Kidney (tissue), 14 donors: ENCODE data around the gene EPHA1. TPM values are rescaled to one million over a fixed set of nuclear protein-coding genes. Genes with fewer than 3 reads are reported as not detected.

Experiments
- DNase-seq, 5 donors: peaks; one replicate each; pipeline ENCODE4 v3.0.0-alpha.2; 2013 to 2020
- FAIRE-seq: peaks from 2 replicates; lab custom pipeline; 2012; peaks lifted over from hg19 to GRCh38; lab: Jason Lieb, UNC
- H3K27ac ChIP-seq, 2 donors: one replicate each; pipeline ENCODE4 v1.7.0; 2013; ENCODE audit warnings: low read depth in 2 of 2, low read length in 2 of 2, inconsistent platforms in 1 of 2
- H3K27me3 ChIP-seq: one replicate; pipeline ENCODE4 v1.7.1; 2013; ENCODE audit warnings: low read length, inconsistent platforms; ENCODE audit not compliant: control insufficient read depth, insufficient read depth
- H3K36me3 ChIP-seq, 3 donors: one replicate each; pipeline versions ENCODE4 v1.7.0 to v1.7.1; 2013; ENCODE audit warnings: low read length in 3 of 3, control low read depth in 1 of 3, inconsistent platforms in 1 of 3; ENCODE audit not compliant: insufficient read depth in 3 of 3, control insufficient read depth in 2 of 3
- H3K4me1 ChIP-seq, 3 donors: one replicate each; pipeline versions ENCODE4 v1.7.0 to v1.7.1; 2013; ENCODE audit warnings: low read length in 3 of 3, inconsistent platforms in 1 of 3, low read depth in 1 of 3; ENCODE audit not compliant: control insufficient read depth in 2 of 3, insufficient read depth in 2 of 3
- H3K4me3 ChIP-seq, 3 donors: one replicate each; pipeline versions ENCODE4 v1.7.0 to v1.8.1; 2013; ENCODE audit warnings: low read length in 3 of 3, control low read depth in 1 of 3, inconsistent platforms in 1 of 3
- H3K9ac ChIP-seq, 3 donors: one replicate each; pipeline versions ENCODE4 v1.7.0 to v1.7.1; 2013; ENCODE audit warnings: low read length in 3 of 3, control low read depth in 1 of 3, inconsistent platforms in 1 of 3
- H3K9me3 ChIP-seq, 3 donors: one replicate each; pipeline versions ENCODE4 v1.7.0 to v1.7.1; 2013; ENCODE audit warnings: low read length in 3 of 3, control low read depth in 1 of 3, inconsistent platforms in 1 of 3; ENCODE audit not compliant: control insufficient read depth in 2 of 3, insufficient read depth in 1 of 3
- intact Hi-C: fragments of 100-400 bp; cut with DNase I; formaldehyde crosslinking; loops from one replicate; pipeline ENCODE4 v1.11.1; 2022
- polyA plus RNA-seq: library from polyadenylated mRNA; stranded (reverse); fragments of 350-450 nt; fragmentation: Illumina TruSeq; extraction: RNeasy Lipid Tissue Mini Kit (QIAGEN cat#74804); gene quantifications from one replicate; pipeline ENCODE4 v1.2.3, GENCODE V29; 2014; ENCODE audit warnings: low read depth, low replicate concordance; ENCODE audit not compliant: insufficient read depth
- total RNA-seq: library from RNA; stranded (reverse); fragmentation: NEBNext Ultra II Directional; extraction: Animal tissue kit (Norgen Biotek cat#: 25700); gene quantifications from one replicate; pipeline ENCODE4 v1.2.1, GENCODE V29; 2021
- TF ChIP-seq, protein P1 (sequence below): IDR thresholded peaks from 3 replicates; pipeline ENCODE4 v1.5.1; 2012; ENCODE audit warnings: mild to moderate bottlenecking, moderate library complexity, borderline replicate concordance; ENCODE audit not compliant: insufficient read depth; ENCODE audit errors: extremely low read depth
- donor health status: control.
- donor health status: control.
- donor health status: control.
- donor health status: control.
- donor health status: control.
- donor health status: DM: yes; HTN: yes; CAD: no.
- donor health status: Normal renal cell carcinoma (clear cell type).

Gene EPHA1
- total and polyA plus RNA-seq, 2 donors from 2014 or later = 6.9 to 22.3 TPM

DNA sequence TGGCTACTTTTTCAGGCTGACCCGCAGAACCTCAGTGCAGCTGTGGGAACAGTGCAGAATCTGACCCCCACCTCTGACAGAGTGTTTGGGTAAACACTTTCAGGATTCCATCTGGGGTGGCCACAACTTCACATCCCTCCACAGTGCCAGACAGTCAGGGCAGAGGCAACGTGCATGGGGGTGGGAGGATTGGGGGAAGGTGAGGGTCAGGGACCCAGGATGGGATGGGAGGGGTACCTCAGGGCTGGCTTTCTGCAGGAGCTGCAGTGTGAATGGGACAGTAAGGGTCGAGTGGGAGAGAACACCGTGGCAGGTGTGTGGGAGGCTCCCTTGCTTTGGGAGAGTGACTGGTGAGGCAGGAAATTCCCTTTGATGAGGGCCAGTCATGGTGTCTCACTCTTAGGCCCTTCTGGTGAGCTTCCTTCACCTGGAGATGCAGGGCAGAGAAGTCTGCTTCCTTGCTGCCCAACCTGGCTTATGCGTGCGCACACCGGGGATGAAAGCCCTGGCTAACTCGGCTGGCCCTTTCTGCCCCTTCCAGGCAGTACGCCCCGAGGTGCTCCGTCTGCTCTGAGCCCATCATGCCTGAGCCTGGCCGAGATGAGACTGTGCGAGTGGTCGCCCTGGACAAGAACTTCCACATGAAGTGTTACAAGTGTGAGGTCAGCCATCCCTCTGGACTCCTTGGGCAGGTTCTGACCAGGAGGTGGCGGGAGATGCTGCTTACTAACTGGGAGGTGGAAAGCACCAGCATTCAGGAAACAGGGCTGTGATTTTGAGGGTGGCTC lies 19.1 kb downstream of the EPHA1 start:
- Histone ChIP-seq H3K9me3 (no peaks in the 10 kb centered on the region), H3K27me3 (no peaks in the 10 kb centered on the region), H3K27ac (no peak overlapping the region), H3K9ac (no peak overlapping the region), H3K36me3 (peaks cover 3 to 11% (median 8%) of the 10 kb centered on the region in 3 donors), H3K4me1 (peaks cover 0 to 29% (median 8%) of the 10 kb centered on the region in 3 donors), H3K4me3 (no peak overlapping the region)
- TF ChIP-seq, protein P1, sequence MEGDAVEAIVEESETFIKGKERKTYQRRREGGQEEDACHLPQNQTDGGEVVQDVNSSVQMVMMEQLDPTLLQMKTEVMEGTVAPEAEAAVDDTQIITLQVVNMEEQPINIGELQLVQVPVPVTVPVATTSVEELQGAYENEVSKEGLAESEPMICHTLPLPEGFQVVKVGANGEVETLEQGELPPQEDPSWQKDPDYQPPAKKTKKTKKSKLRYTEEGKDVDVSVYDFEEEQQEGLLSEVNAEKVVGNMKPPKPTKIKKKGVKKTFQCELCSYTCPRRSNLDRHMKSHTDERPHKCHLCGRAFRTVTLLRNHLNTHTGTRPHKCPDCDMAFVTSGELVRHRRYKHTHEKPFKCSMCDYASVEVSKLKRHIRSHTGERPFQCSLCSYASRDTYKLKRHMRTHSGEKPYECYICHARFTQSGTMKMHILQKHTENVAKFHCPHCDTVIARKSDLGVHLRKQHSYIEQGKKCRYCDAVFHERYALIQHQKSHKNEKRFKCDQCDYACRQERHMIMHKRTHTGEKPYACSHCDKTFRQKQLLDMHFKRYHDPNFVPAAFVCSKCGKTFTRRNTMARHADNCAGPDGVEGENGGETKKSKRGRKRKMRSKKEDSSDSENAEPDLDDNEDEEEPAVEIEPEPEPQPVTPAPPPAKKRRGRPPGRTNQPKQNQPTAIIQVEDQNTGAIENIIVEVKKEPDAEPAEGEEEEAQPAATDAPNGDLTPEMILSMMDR = no peak
- DNase-seq (peak in 1 of 5 donors; percentile 74), FAIRE-seq (no peak)
- intact Hi-C loops = no loop called here

DNA sequence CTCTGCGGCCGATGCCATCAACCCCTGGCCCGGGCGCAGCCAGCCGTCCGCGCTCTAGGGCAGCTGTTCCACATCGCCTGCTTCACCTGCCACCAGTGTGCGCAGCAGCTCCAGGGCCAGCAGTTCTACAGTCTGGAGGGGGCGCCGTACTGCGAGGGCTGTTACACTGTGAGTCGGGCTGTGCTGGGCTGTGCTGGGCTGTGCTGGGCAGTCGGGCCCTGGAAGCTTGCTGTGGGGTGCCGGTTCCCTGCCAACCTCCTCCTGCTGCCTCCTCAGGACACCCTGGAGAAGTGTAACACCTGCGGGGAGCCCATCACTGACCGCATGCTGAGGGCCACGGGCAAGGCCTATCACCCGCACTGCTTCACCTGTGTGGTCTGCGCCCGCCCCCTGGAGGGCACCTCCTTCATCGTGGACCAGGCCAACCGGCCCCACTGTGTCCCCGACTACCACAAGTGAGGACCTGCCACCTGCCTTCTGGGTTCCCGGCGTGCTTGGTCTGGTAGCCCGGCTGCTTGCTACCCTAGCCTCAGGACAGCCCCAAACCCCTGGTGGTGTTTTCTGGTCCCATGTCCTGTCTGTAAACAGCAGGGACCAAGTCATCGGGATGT lies 20.1 kb downstream of the EPHA1 start:
- Histone ChIP-seq H3K27me3 (no peaks in the 10 kb centered on the region), H3K9me3 (no peaks in the 10 kb centered on the region), H3K9ac (no peak overlapping the region), H3K27ac (no peak overlapping the region), H3K36me3 (peaks cover 3 to 13% (median 8%) of the 10 kb centered on the region in 3 donors), H3K4me1 (peaks cover 0 to 35% (median 10%) of the 10 kb centered on the region in 3 donors), H3K4me3 (no peak overlapping the region)
- TF ChIP-seq, protein P1 = no peak
- DNase-seq = peak in 1 of 5 donors; percentile 60
- no peak for FAIRE-seq
- intact Hi-C loops = no loop called here

DNA sequence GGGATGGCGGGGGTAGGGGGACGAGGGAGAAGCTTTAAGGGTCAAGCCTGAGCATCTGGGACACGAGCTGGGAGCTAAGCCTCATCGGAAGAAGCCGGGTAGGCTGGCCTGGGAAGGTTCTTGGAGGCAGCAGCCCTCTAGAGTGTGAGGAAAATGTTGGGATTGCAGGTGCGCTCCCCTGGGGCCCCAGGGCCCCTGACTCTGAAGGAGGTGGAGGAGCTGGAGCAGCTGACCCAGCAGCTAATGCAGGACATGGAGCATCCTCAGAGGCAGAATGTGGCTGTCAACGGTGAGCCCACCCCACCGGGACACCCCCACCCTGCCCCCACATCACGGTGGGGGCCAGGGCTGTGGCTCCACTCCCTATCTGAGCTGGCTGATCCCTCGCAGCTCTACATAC lies 20.6 kb downstream of the EPHA1 start:
- H3K27me3 ChIP-seq = no peaks in the 10 kb centered on the region
- no peaks in the 10 kb centered on the region for H3K9me3 ChIP-seq
- H3K4me1 ChIP-seq = peaks cover 0 to 33% (median 12%) of the 10 kb centered on the region in 3 donors
- H3K27ac ChIP-seq = no peak overlapping the region
- peak in 1 of 5 donors; percentile 56 for DNase-seq
- FAIRE-seq = no peak
- intact Hi-C loops = no loop called here
- H3K36me3 ChIP-seq = peaks cover 3 to 15% (median 8%) of the 10 kb centered on the region in 3 donors
- no peak overlapping the region for H3K4me3 ChIP-seq
- TF ChIP-seq, protein P1 = no peak
- no peak overlapping the region for H3K9ac ChIP-seq
